Peyer's patch (tissue), 4 donors: ENCODE measurements around the gene PRKCA.

Source experiments
- CTCF ChIP-seq, 6 experiments: fragments of 450-650 bp in 4 of 6; fragments of 200-600 bp in 2 of 6; sonication (generic) in 1 of 6; IDR thresholded peaks; one replicate each; pipeline ENCODE4 v1.5.1; 2017 to 2019; ENCODE audit warnings: antibody characterized with exemption in 6 of 6, mild to moderate bottlenecking in 3 of 6, moderate library complexity in 1 of 6
- POLR2A ChIP-seq, 2 donors: fragments of 450-650 bp; IDR thresholded peaks; one replicate each; pipeline ENCODE4 v1.5.1; 2017; ENCODE audit warnings: antibody characterized with exemption in 2 of 2, mild to moderate bottlenecking in 2 of 2, moderate library complexity in 2 of 2

- TF ChIP-seq CTCF (IDR thresholded peaks at IDR 0.05): no peak
- TF ChIP-seq POLR2A (IDR thresholded peaks at IDR 0.05): no peak
These were observed 52.6 kb downstream of the PRKCA start for GRCh38 chr17:66354981-66355380.
